HEK293T (cell line): ENCODE results near the gene CDK14.

Experiments used
- FOXM1 ChIP-seq: fragments of 450-650 bp; IDR thresholded peaks from 2 replicates; pipeline ENCODE4 v1.6.1; 2017; ENCODE audit warnings: mild to moderate bottlenecking, borderline replicate concordance
- HDGF ChIP-seq: fragments of 450-650 bp; IDR thresholded peaks from 2 replicates; pipeline ENCODE4 v1.6.1; 2017; ENCODE audit warnings: antibody characterized with exemption, borderline replicate concordance
- SP1 ChIP-seq: fragments of 450-650 bp; IDR thresholded peaks from 2 replicates; pipeline ENCODE4 v1.6.1; 2017
- TARDBP ChIP-seq: fragments of 450-650 bp; IDR thresholded peaks from 2 replicates; pipeline ENCODE4 v1.6.1; 2016
- ZNF384 ChIP-seq: fragments of 450-650 bp; IDR thresholded peaks from 2 replicates; pipeline ENCODE4 v1.6.1; 2016

- TF ChIP-seq FOXM1 = no peak
- TF ChIP-seq HDGF = no peak
- no peak for TF ChIP-seq ZNF384
- no peak for TF ChIP-seq SP1
- TF ChIP-seq TARDBP = no peak
Measured at GRCh38 chr7:91135703-91136430, 539.7 kb downstream of the CDK14 start.
